Heart right ventricle (tissue), 16 donors: Measurements from ENCODE around the gene FAM53C. TPM values are rescaled to one million over a fixed set of nuclear protein-coding genes. Genes with fewer than 3 reads are reported as not detected.

ENCODE experiments used
- ATAC-seq, 8 donors: fragments of 200-7000 bp; cut with Tn5 transposase; one replicate each; pipeline ENCODE4 v1.9.1; 2020; ENCODE audit warnings: mild to moderate bottlenecking in 8 of 8, moderate library complexity in 8 of 8, moderate number of reproducible peaks in 1 of 8
- DNase-seq, 2 donors: peaks; one replicate each; pipeline ENCODE4 v3.0.0-alpha.2; 2020
- H3K27ac ChIP-seq, 10 donors: fragments of 200-600 bp; sonication (generic) in 2 of 10; one replicate each; pipeline versions ENCODE4 v1.5.0 to v1.8.0; 2020 to 2022; ENCODE audit warnings: mild to moderate bottlenecking in 3 of 10
- H3K27me3 ChIP-seq, 7 donors: fragments of 200-600 bp; one replicate each; pipeline ENCODE4 v1.8.0; 2021 to 2022; ENCODE audit warnings: mild to moderate bottlenecking in 2 of 7
- H3K36me3 ChIP-seq, 9 donors: fragments of 200-600 bp; sonication (generic) in 1 of 9; one replicate each; pipeline versions ENCODE4 v1.5.0 to v1.8.0; 2020 to 2022; ENCODE audit warnings: mild to moderate bottlenecking in 2 of 9
- H3K4me1 ChIP-seq, 9 donors: fragments of 200-600 bp; sonication (generic) in 1 of 9; one replicate each; pipeline versions ENCODE4 v1.5.0 to v1.8.0; 2020 to 2022; ENCODE audit warnings: mild to moderate bottlenecking in 4 of 9
- H3K4me3 ChIP-seq, 10 donors: fragments of 200-600 bp; sonication (generic) in 2 of 10; one replicate each; pipeline versions ENCODE4 v1.5.0 to v1.8.0; 2020 to 2022; ENCODE audit warnings: mild to moderate bottlenecking in 7 of 10, moderate library complexity in 2 of 10
- H3K9me3 ChIP-seq, 11 donors: fragments of 200-600 bp in 10 of 11; sonication (generic) in 2 of 11; one replicate each; pipeline versions ENCODE4 v1.5.0 to v1.8.0; 2013 to 2022; ENCODE audit warnings: mild to moderate bottlenecking in 2 of 11, control low read depth in 1 of 11, moderate library complexity in 1 of 11
- CTCF ChIP-seq, 9 donors: fragments of 200-600 bp; sonication (generic) in 2 of 9; IDR thresholded peaks; one replicate each; pipeline versions ENCODE4 v1.5.0 to v1.8.0; 2021 to 2022; ENCODE audit warnings: antibody characterized with exemption in 9 of 9, mild to moderate bottlenecking in 5 of 9, moderate library complexity in 1 of 9
- WGBS, 2 donors: extraction: QIAGEN DNeasy Blood & Tissue Kit; methylation state at CpG; one replicate each; pipeline ENCODE4 v1.1.7; 2013; ENCODE audit warnings: inconsistent platforms in 1 of 2; 5-methylcytosine and 5-hydroxymethylcytosine counted together
- intact Hi-C, 10 donors: fragments of 100-400 bp; cut with DNase I; formaldehyde crosslinking; loops; one replicate each; pipeline versions ENCODE4 v1.11.1 to v1.14.2; 2022
- polyA plus RNA-seq, 2 donors: library from polyadenylated mRNA; stranded (reverse); fragments of 200-250 nt; gene quantifications; one replicate each; pipeline ENCODE4 v1.2.3, GENCODE V29; 2013
- total RNA-seq, 10 donors: library from RNA; stranded (reverse); fragmentation: NEBNext Ultra II Directional in 3 of 10; extraction: Animal tissue kit (Norgen Biotek cat#: 25700) in 3 of 10; gene quantifications; one replicate each; pipeline versions ENCODE4 v1.2.1 to v1.2.4, GENCODE V29; 2021 to 2023
- donor health status: Arrhythmogenic right ventricular cardiomyopathy.
- donor health status: ischemic (EF 13 %, LVEDD 7.1; RV severe dilation, severe dysfunction).
- donor health status: healthy with polysubstance abuse.
- donor health status: DM: no; HTN: yes; CAD: no.
- donor health status: DM: no; HTN: no; CAD: no.
- donor health status: ischemic (EF 25% LVEDD 6.9; RV normal size, moderate dysfunction).
- donor health status: ischemic (EF 25% LVEDD 5.7; RV mildly dilated, moderate dysfunction).
- donor health status: healthy.
- donor health status: DM: yes; HTN: yes; CAD: no.
- donor health status: Ischemic cardiomyopathy.
- donor health status: ischemic (EF 35%, LVEDD 5.7; RV mildly dilated, moderate dysfunction).
- donor health status: nonischemic (EF 11% LVEDD 7.7; RV severe dilation, severe dysfunction).
- donor health status: DM: yes; HTN: yes; CAD: no.
- donor health status: PGD.
- donor health status: ischemic (EF 29% LVEDD 5.4; RV normal size, mild dysfunction).
- donor health status: nonischemic (EF 23%, LVEDD 6.1; RV moderate dilation, normal function).

FAM53C gene
- total and polyA plus RNA-seq, 12 donors = 8.8 to 29.9 (median 24.2) TPM

- WGBS, 2 donors = 56 to 66% methylated on average over 2 of the region's 2 CpGs
- no peak for TF ChIP-seq CTCF (IDR thresholded peaks at IDR 0.05)
Observed at GRCh38 chr5:138369706-138370105, 31.6 kb downstream of the FAM53C start.

GRCh38 chr5:138370537-138370936 lies 32.5 kb downstream of the FAM53C start:
- peak in 4 of 8 donors; percentile 18 to 52 (median 45) for ATAC-seq

More at GRCh38 chr5:138369706-138370105, 31.6 kb downstream of the FAM53C start:
- Histone ChIP-seq H3K9me3 (no peaks in the 10 kb centered on the region), H3K4me3 (peak overlapping the region in 1 of 10 donors; percentile 7), H3K27me3 (no peaks in the 10 kb centered on the region), H3K36me3 (peaks cover 0 to 23% (median 7%) of the 10 kb centered on the region in 9 donors), H3K4me1 (peaks cover 9 to 79% (median 63%) of the 10 kb centered on the region in 9 donors), H3K27ac (peak overlapping the region in 4 of 10 donors; percentile 38 to 79 (median 58))
- DNase-seq (no peak), ATAC-seq (peak in 7 of 8 donors; percentile 15 to 63 (median 50))
- intact Hi-C loops = loop anchor here in 2 of 10 donors (10.0 kb wide), 1 partner anchor 45 kb away; no protein-coding TSS in a partner anchor

DNA sequence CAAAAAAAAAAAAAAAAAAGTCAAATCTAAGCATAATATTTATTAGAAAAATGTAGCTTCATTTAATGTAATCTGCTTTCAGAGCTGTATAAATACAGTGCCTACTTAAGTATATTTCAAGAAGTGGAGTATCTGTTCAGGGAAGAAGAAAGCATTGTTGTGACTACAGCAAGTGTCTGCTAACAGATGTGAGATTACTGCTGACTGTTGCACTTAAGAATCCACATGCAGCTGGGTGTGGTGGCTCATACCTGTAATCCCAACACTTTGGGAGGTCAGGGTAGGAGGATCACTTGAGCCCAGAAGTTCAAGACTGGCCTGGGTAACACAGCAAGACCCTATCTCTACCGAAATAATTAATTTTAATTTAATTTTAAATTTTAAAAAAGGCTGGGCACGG lies 33.4 kb downstream of the FAM53C start:
- ATAC-seq = no peak
- Histone ChIP-seq H3K4me1 (peaks cover 9 to 67% (median 54%) of the 10 kb centered on the region in 9 donors), H3K9me3 (no peaks in the 10 kb centered on the region), H3K4me3 (no peak overlapping the region), H3K27me3 (no peaks in the 10 kb centered on the region), H3K27ac (peak overlapping the region in 2 of 10 donors; percentile 5 to 79), H3K36me3 (peaks cover 0 to 40% (median 20%) of the 10 kb centered on the region in 9 donors)
- intact Hi-C loops = no loop called here
- no peak for DNase-seq
- WGBS, 2 donors = 90 to 97% methylated on average over 2 of the region's 2 CpGs
- no peak for TF ChIP-seq CTCF (IDR thresholded peaks at IDR 0.05)

More at GRCh38 chr5:138370537-138370936, 32.5 kb downstream of the FAM53C start:
- H3K27ac ChIP-seq = peak overlapping the region in 2 of 10 donors; percentile 59 to 79
- 67 to 73% methylated on average over 3 of the region's 3 CpGs for WGBS, 2 donors
- H3K4me1 ChIP-seq = peaks cover 9 to 74% (median 56%) of the 10 kb centered on the region in 9 donors
- TF ChIP-seq CTCF (IDR thresholded peaks at IDR 0.05) = no peak
- H3K4me3 ChIP-seq = no peak overlapping the region
- no peaks in the 10 kb centered on the region for H3K27me3 ChIP-seq
- intact Hi-C loops = no loop called here
- H3K36me3 ChIP-seq = peaks cover 0 to 31% (median 13%) of the 10 kb centered on the region in 9 donors
- no peaks in the 10 kb centered on the region for H3K9me3 ChIP-seq
- no peak for DNase-seq

- intact Hi-C loops = no loop called here
- Histone ChIP-seq H3K4me1 (peaks cover 5 to 59% (median 52%) of the 10 kb centered on the region in 9 donors), H3K9me3 (no peaks in the 10 kb centered on the region), H3K36me3 (peaks cover 0 to 48% (median 23%) of the 10 kb centered on the region in 9 donors), H3K4me3 (no peak overlapping the region), H3K27ac (no peak overlapping the region), H3K27me3 (no peaks in the 10 kb centered on the region)
- 77 to 85% methylated on average over 1 of the region's 1 CpG for WGBS, 2 donors
- no peak for ATAC-seq
- no peak for DNase-seq
- TF ChIP-seq CTCF (IDR thresholded peaks at IDR 0.05) = no peak
Observed at GRCh38 chr5:138372225-138372624, 34.2 kb downstream of the FAM53C start.
